ENCODE measurements around the gene FAM50B.
"Not testable (repeated sequence)": the region's sequence is repeated elsewhere in the genome, so short reads cannot be mapped to it uniquely, and the experiment has no call there.

The FAM50B gene

GRCh38 chr6:3850451-3851203 lies 1.5 kb downstream of the FAM50B start:
- DNase-seq: no peak

- no peak for DNase-seq
Measured at GRCh38 chr6:3851839-3852238, 2.7 kb downstream of the FAM50B start.

- DNase-seq: no peak
Measured at GRCh38 chr6:3852391-3852790, 3.2 kb downstream of the FAM50B start.

- no peak for DNase-seq
Measured at GRCh38 chr6:3855866-3856265, 6.7 kb downstream of the FAM50B start.

GRCh38 chr6:3856576-3856975 lies 7.4 kb downstream of the FAM50B start:
- DNase-seq: no peak

- no peak for DNase-seq
Measured at GRCh38 chr6:3857468-3858456, 8.6 kb downstream of the FAM50B start.

- DNase-seq: no peak
Measured at GRCh38 chr6:3859878-3860552, 10.8 kb downstream of the FAM50B start.

GRCh38 chr6:3861424-3861823 lies 12.3 kb downstream of the FAM50B start:
- DNase-seq: no peak

GRCh38 chr6:3862038-3862437 lies 12.9 kb downstream of the FAM50B start:
- no peak for DNase-seq

- DNase-seq: not testable (repeated sequence)
Measured at GRCh38 chr6:3863322-3863721, 14.1 kb downstream of the FAM50B start.

- no peak for DNase-seq
Measured at GRCh38 chr6:3865463-3865862, 16.3 kb downstream of the FAM50B start.

GRCh38 chr6:3867641-3868502 lies 18.7 kb downstream of the FAM50B start:
- DNase-seq: no peak

- no peak for DNase-seq
Measured at GRCh38 chr6:3868544-3868943, 19.4 kb downstream of the FAM50B start.

GRCh38 chr6:3869284-3869631 lies 20.1 kb downstream of the FAM50B start:
- no peak for DNase-seq

- DNase-seq: no peak
Measured at GRCh38 chr6:3869632-3870527, 20.7 kb downstream of the FAM50B start.

- DNase-seq: no peak
Measured at GRCh38 chr6:3870528-3870925, 21.4 kb downstream of the FAM50B start.

GRCh38 chr6:3871515-3871914 lies 22.3 kb downstream of the FAM50B start:
- no peak for DNase-seq

GRCh38 chr6:3871939-3872338 lies 22.8 kb downstream of the FAM50B start:
- no peak for DNase-seq

- DNase-seq: no peak
Measured at GRCh38 chr6:3872370-3872854, 23.2 kb downstream of the FAM50B start.

GRCh38 chr6:3873051-3873450 lies 23.9 kb downstream of the FAM50B start:
- no peak for DNase-seq

- no peak for DNase-seq
Measured at GRCh38 chr6:3874069-3874468, 24.9 kb downstream of the FAM50B start.

Data from NCI-H524 treated with DMSO at 0.1 percent for 48 hours (cell line).